ENCODE measurements around the gene LDLRAD3. TPM values are rescaled to one million over a fixed set of nuclear protein-coding genes. Genes with fewer than 3 reads are reported as not detected.

LDLRAD3 gene
- total RNA-seq, 1 experiment from 2014 or later: 14.6 TPM

DNA sequence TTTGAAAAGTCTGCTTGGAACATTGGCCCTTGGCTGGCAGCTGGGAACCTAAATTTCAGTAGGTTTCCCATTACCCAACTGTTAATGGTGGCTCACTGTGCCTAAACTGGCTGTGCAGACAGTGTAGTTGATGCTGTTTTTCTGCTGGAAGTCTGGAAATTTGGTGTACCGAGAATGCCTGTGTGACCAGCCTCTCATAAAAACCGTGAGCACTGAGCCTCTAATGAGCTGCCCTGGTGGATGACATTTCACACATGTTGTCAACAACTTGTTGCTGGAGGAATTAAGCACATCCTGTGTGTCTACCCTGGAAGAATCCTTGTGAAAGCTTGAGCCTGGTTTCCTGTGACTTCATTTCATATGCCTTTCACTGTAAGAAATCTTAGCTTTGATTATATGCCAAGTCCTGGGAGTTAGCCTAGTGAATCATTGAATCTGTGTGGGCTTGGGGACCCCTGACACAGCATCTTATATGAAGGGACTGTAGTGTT, 131.1 kb downstream of the LDLRAD3 start:
- peak; percentile 39 for DNase-seq (ENCODE audit: low spot score)

GRCh38 chr11:36077368-36077767, 133.5 kb downstream of the LDLRAD3 start:
- DNase-seq (ENCODE audit: low spot score): no peak

GRCh38 chr11:36077886-36078685, 134.2 kb downstream of the LDLRAD3 start:
- peak; percentile 62 for DNase-seq (ENCODE audit: low spot score)

- DNase-seq (ENCODE audit: low spot score): no peak
Observed at GRCh38 chr11:36078686-36079055, 134.8 kb downstream of the LDLRAD3 start.

- no peak for DNase-seq (ENCODE audit: low spot score)
Observed at GRCh38 chr11:36079878-36080675, 136.2 kb downstream of the LDLRAD3 start.

DNA sequence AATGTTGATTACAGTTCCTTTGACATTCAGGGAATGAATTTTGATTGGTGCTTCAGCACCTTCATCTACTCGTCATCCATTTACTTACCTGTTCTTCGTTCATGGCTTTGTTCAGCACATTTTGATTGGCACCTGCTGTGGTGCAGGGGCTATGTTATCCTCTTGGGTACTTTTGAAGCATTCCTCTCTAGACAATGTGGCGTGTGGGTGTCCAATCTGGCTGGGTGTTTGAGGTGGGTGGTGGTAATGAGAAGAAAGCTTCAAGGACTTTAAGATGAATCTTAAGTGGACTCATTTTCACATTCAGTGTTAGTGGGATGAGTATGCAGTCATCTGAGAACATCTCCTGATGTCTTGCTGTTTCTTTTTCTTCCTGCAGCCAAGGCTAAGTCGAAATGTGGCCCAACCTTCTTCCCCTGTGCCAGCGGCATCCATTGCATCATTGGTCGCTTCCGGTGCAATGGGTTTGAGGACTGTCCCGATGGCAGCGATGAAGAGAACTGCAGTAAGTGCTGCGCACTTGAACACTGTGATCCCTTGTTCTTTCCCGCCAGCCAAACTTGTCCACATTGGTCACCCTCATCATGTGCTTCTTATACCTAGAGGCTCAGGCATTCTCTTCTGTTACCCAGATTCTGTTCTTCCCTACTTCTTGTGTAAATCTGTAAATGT, 137.5 kb downstream of the LDLRAD3 start:
- DNase-seq (ENCODE audit: low spot score): no peak

DNA sequence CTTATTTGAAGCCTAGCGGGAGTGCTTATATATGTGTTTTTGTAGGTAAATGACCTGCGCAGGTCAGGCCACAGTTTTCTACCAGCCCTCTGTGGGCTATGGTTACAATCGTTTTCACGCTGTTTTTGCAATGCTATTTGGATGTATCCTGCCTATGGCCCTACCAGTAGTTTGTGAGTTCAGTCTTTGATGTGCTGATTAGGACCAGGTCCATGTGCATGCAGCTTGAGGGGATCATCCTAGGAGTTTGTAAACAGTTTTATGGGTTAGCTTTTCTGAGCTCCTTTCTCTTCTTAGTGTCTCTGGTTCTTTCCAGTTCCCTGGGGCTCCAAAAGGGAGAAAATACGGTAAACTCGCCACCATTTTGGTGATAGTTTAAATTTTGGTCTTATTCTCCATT, 142.5 kb downstream of the LDLRAD3 start:
- no peak for DNase-seq (ENCODE audit: low spot score)

GRCh38 chr11:36088266-36088972, 144.6 kb downstream of the LDLRAD3 start:
- DNase-seq (ENCODE audit: low spot score): no peak

GRCh38 chr11:36089920-36090319, 146.1 kb downstream of the LDLRAD3 start:
- no peak for DNase-seq (ENCODE audit: low spot score)

- DNase-seq (ENCODE audit: low spot score): no peak
Observed at GRCh38 chr11:36090356-36091109, 146.7 kb downstream of the LDLRAD3 start.

DNA sequence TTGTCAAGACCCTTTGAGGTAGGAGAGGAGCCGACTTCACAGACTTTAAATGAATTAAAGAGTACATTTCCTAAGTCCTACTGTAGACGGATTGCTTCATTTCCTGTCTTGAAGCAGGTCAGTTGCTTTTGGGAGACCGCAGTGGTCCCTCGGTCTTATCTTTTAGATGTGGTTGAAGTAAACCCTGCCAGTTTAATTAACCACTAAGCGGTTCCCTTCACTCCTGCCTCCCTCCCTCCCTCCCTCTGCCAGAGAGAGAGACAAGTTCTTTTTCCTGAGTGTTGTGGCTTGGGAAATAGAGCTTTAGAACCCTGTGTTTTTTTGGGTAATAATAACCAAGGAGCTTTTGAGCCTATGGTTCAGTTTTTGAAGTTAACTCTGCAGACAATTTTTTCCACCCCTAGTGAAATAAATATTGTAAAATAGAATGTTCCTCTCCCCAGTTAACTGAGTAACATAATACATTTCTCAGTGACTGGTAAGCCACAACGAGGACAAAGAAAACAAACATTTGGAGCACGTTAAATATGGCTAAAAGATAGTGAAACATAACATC, 147.5 kb downstream of the LDLRAD3 start:
- DNase-seq (ENCODE audit: low spot score): peak; percentile 93

GRCh38 chr11:36092314-36093030, 148.6 kb downstream of the LDLRAD3 start:
- no peak for DNase-seq (ENCODE audit: low spot score)

DNA sequence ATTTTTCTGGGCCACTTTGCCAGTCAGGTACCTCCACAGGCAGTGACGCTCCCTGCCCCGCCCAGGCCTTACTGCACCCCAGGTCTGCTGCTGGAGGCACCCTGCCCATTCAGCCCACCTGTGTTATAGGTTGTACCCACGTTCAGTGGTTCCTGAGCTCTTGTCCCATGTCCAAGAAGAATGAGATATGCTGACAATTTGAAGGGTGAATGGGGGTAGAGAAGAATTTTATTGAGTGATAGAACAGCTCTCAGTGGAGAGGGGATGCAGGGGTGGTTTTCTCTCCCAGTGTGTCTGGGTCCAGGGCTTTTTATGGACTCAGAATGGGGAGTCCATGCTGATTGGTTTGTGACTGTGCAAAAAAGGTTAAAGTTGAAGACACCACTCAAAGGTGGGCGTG, 149.7 kb downstream of the LDLRAD3 start:
- no peak for DNase-seq (ENCODE audit: low spot score)

GRCh38 chr11:36094164-36094563, 150.3 kb downstream of the LDLRAD3 start:
- no peak for DNase-seq (ENCODE audit: low spot score)

DNA sequence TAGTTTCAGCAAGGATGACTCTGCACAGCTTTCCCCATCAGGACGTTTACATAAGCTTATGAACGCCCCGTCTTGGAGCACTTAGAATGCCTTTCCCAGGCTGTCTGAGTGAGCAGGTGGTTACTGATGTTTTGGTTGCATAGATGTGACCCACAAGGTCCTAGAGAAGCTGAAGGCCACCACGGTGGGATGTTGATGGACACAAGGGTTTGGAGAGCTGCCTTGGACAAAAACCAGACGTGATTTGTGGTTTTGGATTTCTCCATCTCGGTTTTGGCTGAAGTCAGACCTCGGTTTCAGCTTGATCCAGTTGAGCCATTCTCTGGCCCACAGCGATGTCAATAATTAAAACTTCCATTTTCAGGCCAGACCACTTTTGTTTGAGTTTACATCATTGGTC, 151.9 kb downstream of the LDLRAD3 start:
- DNase-seq (ENCODE audit: low spot score): no peak

DNA sequence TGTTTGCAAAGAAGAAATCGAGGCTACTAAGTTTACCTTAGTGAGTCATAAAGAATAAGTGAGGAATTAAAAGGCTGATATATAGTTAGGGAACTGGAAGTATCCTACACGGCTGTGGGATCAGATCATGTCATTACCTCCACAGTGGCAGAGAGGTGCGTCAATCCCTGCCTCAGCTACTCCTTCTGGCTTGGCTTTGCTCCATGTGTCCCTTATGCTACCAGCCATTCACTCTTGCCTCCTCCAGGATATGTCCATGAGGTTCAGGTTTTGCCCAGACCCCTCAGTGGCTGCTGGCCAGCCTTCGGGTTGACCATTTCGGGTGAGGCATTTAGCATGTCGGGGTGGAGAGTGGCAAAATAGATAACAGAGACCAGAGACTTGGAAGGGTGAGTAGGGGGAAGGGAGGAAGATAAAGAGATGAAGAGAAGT, 153.4 kb downstream of the LDLRAD3 start:
- no peak for DNase-seq (ENCODE audit: low spot score)

DNA sequence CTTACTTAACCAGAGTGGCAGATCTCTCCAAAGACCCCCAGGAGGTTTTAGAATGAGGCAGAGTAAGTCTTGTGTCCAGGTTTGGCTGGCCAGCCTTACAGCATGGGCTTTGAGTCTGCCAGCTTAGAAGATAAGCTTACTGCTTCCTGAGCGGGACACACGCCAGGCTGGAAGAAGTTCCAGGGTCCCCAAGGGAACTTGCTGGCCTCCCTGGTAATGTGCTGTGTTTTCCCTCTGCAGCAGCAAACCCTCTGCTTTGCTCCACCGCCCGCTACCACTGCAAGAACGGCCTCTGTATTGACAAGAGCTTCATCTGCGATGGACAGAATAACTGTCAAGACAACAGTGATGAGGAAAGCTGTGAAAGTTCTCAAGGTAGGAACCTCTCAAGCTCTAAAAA, 154.2 kb downstream of the LDLRAD3 start:
- no peak for DNase-seq (ENCODE audit: low spot score)

DNA sequence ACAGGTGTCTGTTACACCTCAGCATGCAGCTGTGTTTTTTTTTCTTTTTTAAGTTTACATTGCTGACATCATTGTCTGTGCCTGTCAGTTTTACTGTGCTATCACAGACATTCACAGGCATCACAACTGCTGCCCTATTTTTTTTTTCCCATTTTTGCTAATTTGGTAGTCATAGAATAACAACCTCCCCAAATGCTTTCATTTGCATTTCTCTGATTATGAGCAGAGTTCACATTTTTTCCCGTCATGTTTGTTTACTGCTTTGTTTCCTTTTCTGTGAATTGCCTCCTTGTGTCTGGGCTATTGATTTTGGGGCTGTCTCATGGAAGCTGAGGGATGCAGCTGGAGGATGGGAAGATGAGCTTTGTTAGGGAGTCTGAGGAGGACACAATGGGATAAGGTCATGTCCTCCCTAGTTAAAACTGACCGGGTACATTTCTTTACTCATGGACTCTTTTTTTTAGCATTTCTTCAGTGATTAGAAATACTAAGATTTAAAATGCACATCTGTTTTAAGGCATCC, 155.1 kb downstream of the LDLRAD3 start:
- no peak for DNase-seq (ENCODE audit: low spot score)

DNA sequence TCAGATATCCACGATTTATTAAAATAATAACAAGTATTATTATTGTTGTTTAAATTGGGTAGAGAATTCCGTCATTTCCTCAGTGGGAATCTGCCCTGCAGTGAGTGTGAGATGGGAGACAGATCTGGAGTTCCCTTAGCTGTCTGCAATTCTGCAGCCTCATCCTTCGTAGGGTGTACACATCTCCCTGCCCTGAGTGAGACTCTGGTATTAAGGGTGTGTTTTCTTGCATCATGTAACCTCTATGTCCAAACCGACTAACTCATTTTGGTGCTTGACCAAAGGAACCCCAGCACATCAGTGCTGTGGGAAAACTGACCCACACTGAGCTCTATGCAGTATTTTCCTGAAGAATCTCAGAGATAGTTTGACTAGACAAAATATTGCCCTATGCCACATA, 157.6 kb downstream of the LDLRAD3 start:
- no peak for DNase-seq (ENCODE audit: low spot score)

DNA sequence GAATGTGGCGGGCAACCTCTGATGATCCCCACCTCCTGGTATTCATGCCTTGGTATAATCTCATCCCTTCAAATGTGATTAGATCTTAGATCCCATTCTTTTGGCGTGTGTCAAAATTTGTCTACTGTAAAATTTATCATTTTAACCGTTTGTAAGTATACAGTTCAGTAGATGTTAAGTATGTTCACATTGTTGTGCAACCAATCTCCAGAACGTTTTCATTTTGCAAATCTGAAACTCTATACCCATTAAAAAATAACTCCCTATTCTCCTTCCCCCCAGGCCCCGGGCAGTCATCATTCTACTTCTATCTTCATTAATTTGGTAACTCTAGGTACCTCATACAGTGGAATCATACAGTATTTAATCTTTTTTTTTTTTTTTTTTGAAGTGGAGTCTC, 159.0 kb downstream of the LDLRAD3 start:
- no peak for DNase-seq (ENCODE audit: low spot score)

Data from A172 (cell line).